HG02970 (cell line): ENCODE data around the gene CTDSP2.
"Not testable (repeated sequence)": the region's sequence is repeated elsewhere in the genome, so short reads cannot be mapped to it uniquely, and the experiment has no call there.

Source experiments
- ATAC-seq: cut with Tn5 transposase; IDR thresholded peaks from one replicate; pipeline ENCODE4 v1.9.1; 2021; ENCODE audit warnings: mild to moderate bottlenecking, moderate library complexity, moderate number of reproducible peaks; ENCODE audit not compliant: unreplicated experiment, low FRiP score

The CTDSP2 gene

GRCh38 chr12:57882575-57882974, 36.0 kb upstream of the CTDSP2 start:
- no peak for ATAC-seq

DNA sequence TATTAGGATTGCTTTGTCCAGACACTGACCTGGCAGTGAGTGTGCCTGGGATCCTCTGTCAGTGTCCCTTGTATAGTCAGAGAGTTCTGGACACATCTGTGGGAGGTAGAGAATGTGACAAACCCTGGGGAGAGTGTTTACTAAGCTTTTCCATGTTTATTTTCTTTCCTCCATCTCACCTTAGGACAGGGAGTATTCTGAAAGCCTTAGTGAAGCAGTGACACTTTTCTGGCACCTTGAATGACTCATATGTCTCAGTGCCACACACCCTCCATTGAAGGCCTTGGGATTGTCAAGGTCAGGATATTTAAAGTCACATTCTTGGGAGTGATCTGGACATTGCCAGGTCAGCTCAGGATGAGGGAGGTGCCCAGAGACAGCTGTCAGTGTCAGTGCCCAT, 34.9 kb upstream of the CTDSP2 start:
- ATAC-seq, result no peak

DNA sequence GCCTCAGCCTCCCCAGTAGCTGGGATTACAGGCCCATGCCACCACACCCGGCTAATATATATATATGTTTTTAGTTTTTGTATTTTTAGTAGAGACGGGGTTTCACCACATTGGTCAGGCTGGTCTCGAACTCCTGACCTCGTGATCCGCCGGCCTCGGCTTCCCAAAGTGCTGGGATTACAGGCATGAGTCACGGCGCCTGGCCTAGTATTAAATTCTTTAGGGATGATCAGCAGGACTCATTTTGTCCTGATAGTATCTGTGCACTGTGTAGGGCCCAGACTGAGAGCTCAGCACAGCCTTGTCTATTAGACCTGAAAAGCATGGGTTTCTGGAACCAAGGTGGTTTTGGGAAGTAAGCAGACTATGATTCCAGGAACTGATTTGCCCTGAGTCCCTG, 34.5 kb upstream of the CTDSP2 start:
- not testable (repeated sequence) for ATAC-seq

DNA sequence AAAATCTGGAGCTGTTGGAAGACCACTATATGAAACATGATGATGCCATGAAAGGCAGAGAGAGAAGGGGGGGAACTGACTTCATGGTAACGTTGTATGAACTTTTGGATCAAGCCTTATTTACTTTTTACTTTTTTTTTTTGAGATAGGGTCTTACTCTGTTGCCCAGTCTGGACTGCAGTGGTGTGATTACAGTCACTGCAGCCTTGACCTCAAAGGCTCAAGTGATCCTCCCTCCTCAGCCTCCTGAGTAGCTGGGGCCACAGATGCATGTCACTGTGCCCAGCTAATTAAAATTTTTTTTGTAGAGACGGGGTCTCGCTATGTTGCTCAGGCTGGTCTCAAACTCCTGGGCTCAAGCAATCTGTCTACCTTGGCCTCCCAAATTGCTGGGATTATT, 31.3 kb upstream of the CTDSP2 start:
- no peak for ATAC-seq

GRCh38 chr12:57875753-57876547, 29.4 kb upstream of the CTDSP2 start:
- no peak for ATAC-seq

- ATAC-seq, result no peak
Observed at GRCh38 chr12:57874166-57875108, 27.9 kb upstream of the CTDSP2 start.

DNA sequence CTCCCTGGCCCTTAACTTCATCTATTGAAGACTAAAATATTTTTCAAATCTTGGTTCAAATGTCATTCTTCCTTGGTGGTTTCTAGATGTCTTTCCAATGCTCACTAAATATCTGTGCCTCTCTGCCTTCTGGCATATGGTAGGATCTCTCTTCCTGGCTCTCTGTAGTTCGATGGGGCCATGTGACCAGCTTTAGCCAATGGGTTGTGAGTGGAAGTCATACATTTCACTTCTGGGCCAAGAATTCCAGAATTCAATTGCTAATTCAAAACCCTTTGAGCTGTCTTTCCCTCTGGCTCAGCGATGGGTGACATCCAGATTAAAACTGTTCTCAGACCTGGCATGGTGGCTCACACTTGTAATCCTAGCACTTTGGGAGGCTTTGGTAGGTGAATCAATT, 25.8 kb upstream of the CTDSP2 start:
- ATAC-seq, result no peak

DNA sequence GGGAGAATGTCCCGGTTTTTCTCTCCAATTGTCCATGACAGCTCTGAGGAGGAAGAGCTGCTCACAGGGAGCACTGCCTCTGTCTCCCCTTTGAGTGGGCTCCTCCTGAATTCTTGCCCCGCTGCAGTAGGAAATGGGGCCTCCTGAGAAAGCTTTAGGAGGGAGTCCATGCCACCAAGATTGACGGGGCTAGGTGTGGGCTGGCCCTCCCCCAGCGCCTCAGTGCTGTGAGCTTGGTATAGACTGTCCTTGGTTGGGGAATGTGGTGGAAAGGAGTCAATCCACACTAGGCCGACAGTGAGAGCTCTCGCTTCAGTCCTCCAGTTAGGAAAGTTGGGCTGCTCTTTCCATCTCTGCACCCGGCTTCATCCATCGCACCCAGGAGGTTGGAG, 23.4 kb upstream of the CTDSP2 start:
- no peak for ATAC-seq

- ATAC-seq, result no peak
Observed at GRCh38 chr12:57869298-57869926, 22.9 kb upstream of the CTDSP2 start.

- ATAC-seq, result no peak
Observed at GRCh38 chr12:57868851-57869268, 22.3 kb upstream of the CTDSP2 start.

DNA sequence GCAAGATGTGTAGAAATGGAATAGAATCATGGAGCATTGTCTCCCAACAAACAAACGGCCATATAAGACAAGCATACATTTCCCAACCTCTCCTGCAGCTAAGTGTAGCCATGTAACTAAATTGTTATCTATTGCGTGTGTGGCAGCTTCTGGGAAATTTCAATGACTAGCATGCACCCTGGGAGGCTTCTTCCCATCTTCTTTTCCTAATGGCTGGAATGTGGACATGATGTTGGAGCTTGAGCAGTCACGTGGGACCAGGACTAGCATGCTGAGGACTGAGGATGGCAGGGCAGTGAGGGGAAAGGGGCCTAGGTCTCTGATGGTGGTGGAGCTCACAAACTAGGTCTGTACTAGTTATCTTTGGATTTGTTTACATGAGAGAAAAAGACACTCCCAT, 21.7 kb upstream of the CTDSP2 start:
- ATAC-seq, result no peak

DNA sequence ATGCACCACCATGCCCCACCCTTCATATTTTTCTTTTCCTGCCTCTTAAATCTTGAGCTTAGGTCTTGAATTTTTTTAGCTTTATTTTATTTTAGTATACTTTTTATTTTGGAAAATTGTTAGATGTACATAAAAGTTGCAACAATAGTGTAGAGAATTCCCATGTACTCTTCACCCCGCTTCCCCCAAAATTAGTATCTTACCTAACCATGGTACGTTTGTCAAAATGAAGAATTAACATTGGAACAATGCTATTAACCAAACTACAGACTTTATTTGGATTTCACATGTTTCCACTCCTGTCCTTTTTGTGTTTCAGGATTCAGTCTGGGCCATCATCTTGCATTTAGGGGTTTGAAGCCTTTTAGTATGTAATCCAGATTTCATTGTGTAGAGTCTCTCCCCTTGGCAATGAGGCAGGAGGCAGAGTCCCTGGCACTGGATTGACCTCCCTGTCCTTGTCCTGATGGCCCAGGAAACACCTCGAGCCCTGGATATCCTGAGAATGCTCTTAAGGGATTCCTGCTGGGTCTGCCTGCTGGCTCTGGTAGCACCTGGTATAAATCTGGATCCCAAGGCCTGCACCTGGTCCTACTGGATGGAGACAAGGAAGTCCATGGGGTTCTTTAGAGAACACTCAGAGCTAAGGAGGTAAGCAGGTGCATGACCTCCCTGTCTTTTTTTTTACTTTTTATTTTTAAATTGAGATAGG, 19.9 kb upstream of the CTDSP2 start:
- ATAC-seq, result no peak

DNA sequence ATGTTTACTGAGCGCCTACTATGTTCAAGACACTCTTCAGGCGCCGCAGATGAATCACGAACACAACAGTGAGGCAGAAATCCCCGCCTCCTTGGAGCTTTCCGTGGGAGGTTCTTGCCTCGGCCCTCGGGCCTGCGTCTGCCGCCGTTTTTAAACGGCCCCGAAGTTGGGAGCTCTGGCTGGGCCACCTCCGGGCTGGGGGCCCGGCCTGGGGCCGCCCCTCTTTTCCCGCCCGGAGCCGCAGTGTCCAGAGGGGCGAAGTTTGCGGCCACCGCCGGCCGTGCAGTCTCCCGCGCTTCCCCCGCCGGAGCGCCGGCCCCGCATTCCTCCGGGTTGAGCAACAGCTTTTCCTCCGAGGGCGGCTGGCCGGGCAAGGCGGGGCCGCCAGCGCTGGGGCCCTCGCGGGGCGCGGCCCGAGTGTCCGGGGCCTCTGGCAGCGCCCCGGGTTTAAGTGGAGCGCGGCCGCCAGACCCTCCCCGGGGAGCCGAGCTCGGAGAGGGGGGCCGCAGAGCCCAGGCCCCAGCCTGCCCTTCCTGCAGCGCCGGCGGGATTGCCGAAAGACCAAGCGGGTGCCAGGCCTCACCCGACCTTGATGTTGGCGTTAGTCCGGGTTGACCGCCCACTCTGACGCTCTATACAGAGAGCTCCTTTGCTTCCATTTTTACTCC, 18.7 kb upstream of the CTDSP2 start:
- ATAC-seq, result no peak

DNA sequence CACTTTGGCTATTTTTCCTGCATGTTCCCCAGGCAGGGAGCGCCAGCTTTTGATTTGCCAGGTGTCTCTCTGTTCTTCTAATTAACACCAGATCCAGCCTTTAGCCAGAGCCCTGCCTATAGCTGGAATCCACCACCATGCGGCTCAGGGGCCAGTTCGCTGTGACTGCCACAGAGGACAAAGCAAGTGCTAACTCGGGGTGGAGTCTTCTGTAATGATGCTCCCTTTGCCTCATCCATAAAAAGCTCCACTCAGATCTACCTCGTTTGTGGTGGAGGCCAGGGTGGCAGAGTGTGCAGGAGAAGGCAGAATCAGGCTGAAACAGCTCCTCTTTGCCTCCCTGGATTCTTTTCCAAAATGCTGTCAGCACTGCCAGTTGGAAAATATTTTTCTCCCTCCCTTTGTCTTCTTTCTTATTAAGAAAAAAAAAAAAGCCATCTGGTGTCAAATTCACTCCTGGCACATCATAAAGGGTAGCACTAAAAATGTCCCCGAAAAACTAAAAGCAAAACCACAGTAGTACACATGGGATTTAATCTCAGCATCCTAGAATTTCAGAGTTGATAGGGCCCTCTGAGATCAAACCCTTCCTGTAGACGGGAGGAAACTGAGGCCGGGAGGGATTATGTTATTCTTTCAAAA, 18.0 kb upstream of the CTDSP2 start:
- no peak for ATAC-seq

- ATAC-seq, result no peak
Observed at GRCh38 chr12:57863676-57864075, 17.1 kb upstream of the CTDSP2 start.

DNA sequence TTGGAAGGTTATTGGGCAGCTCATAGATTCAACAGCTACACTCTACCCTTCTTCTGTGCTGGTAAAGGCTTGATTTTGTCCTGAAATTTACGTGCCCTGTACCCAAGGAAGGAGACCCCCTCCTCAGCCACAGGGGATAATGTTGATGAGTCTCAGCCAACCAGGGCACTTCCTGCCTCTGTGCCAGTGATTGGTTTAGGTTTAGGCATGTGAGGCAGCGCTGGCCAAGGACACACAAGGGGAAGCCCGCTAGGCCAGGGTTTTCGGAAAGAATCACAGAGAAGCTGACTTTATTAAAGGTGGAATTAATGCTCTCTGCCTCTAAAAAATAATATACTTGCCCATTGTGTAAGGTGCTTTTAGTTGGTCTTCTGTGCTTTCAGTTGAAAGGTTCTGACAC, 15.4 kb upstream of the CTDSP2 start:
- ATAC-seq, result no peak

GRCh38 chr12:57860883-57861282, 14.4 kb upstream of the CTDSP2 start:
- not testable (repeated sequence) for ATAC-seq

GRCh38 chr12:57859121-57859520, 12.6 kb upstream of the CTDSP2 start:
- ATAC-seq, result no peak

DNA sequence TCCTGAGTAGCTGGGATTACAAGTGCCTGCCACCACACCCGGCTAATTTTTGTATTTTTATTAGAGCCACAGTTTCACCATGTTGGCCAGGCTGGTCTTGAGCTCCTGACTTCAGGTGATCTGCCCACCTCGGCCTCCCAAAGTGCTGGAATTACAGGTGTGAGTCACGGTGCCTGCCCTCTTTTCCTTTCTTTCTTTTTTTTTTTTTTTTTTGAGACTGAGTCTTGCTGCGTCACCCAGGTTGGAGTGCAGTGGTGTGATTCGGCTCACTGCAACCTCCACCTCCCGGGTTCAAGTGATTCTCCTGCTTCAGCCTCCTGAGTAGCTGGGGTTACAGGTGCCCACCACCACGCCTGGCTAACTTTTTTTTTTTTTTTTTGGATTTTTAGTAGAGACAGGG, 11.6 kb upstream of the CTDSP2 start:
- ATAC-seq, result not testable (repeated sequence)
